GM21737 (cell line): ENCODE results near the gene ZFP90.

Experiments
- ATAC-seq: cut with Tn5 transposase; IDR thresholded peaks from one replicate; pipeline ENCODE4 v1.9.1; 2021; ENCODE audit warnings: mild to moderate bottlenecking, moderate library complexity; ENCODE audit not compliant: unreplicated experiment

Gene ZFP90

GRCh38 chr16:68575082-68575481 lies 36.0 kb downstream of the ZFP90 start:
- no peak for ATAC-seq

- ATAC-seq: no peak
These were observed 38.3 kb downstream of the ZFP90 start for GRCh38 chr16:68577352-68577853.

- no peak for ATAC-seq
These were observed 51.3 kb downstream of the ZFP90 start for GRCh38 chr16:68590201-68590994.

- ATAC-seq: no peak
These were observed 53.6 kb downstream of the ZFP90 start for GRCh38 chr16:68592466-68593337.

GRCh38 chr16:68596266-68596665 lies 57.2 kb downstream of the ZFP90 start:
- no peak for ATAC-seq

- no peak for ATAC-seq
These were observed 60.5 kb downstream of the ZFP90 start for GRCh38 chr16:68599586-68599985.

GRCh38 chr16:68605746-68606145 lies 66.7 kb downstream of the ZFP90 start:
- no peak for ATAC-seq

GRCh38 chr16:68607443-68607842 lies 68.4 kb downstream of the ZFP90 start:
- no peak for ATAC-seq

- ATAC-seq: no peak
These were observed 69.2 kb downstream of the ZFP90 start for GRCh38 chr16:68608330-68608729.

GRCh38 chr16:68612996-68613395 lies 73.9 kb downstream of the ZFP90 start:
- ATAC-seq: no peak

GRCh38 chr16:68617734-68618133 lies 78.6 kb downstream of the ZFP90 start:
- ATAC-seq: no peak
